Thymus (tissue), 11 donors: ENCODE results near the gene RTN3. TPM values are rescaled to one million over a fixed set of nuclear protein-coding genes. Genes with fewer than 3 reads are reported as not detected.

ENCODE experiments used
- DNase-seq, 9 donors: peaks; one replicate each; pipeline ENCODE4 v3.0.0-alpha.2; 2013; ENCODE audit warnings: low spot score in 9 of 9, low read depth in 6 of 9, missing footprints in 1 of 9
- H3K27ac ChIP-seq, 2 donors: one replicate each; pipeline ENCODE4 v1.5.1; 2013; ENCODE audit warnings: control low read depth in 1 of 2, low read depth in 1 of 2, low read length in 1 of 2, mild to moderate bottlenecking in 1 of 2, moderate library complexity in 1 of 2
- H3K27me3 ChIP-seq, 2 donors: one replicate each; pipeline ENCODE4 v1.5.1; 2013; ENCODE audit warnings: low read length in 1 of 2; ENCODE audit not compliant: control insufficient read depth in 2 of 2, insufficient read depth in 1 of 2
- H3K36me3 ChIP-seq, 2 donors: one replicate each; pipeline ENCODE4 v1.5.1; 2013; ENCODE audit warnings: low read length in 1 of 2, mild to moderate bottlenecking in 1 of 2, moderate library complexity in 1 of 2; ENCODE audit not compliant: control insufficient read depth in 2 of 2, insufficient read depth in 2 of 2
- H3K4me1 ChIP-seq, 2 donors: one replicate each; pipeline ENCODE4 v1.5.1; 2013; ENCODE audit warnings: low read length in 2 of 2; ENCODE audit not compliant: control insufficient read depth in 2 of 2, insufficient read depth in 2 of 2
- H3K4me3 ChIP-seq, 2 donors: one replicate each; pipeline ENCODE4 v1.5.1; 2013; ENCODE audit warnings: low read length in 2 of 2, control low read depth in 1 of 2, mild to moderate bottlenecking in 1 of 2
- H3K9me3 ChIP-seq, 2 donors: one replicate each; pipeline ENCODE4 v1.5.1; 2013; ENCODE audit warnings: low read length in 1 of 2, mild to moderate bottlenecking in 1 of 2; ENCODE audit not compliant: control insufficient read depth in 2 of 2, insufficient read depth in 1 of 2
- WGBS: extraction: QIAGEN DNeasy Blood & Tissue Kit; methylation state at CpG from one replicate; pipeline ENCODE4 v1.1.7; 2013; 5-methylcytosine and 5-hydroxymethylcytosine counted together
- polyA plus RNA-seq: library from polyadenylated mRNA; stranded (reverse); fragments of 200-250 nt; gene quantifications from one replicate; pipeline ENCODE4 v1.2.3, GENCODE V29; 2013
- total RNA-seq: library from RNA; stranded (reverse); fragments of 120-200 nt; gene quantifications from one replicate; pipeline ENCODE4 v1.2.4, GENCODE V29; 2013
- donor health status: healthy.

The RTN3 gene
- total and polyA plus RNA-seq, 2 donors, result 26.0 to 57.7 TPM

DNA sequence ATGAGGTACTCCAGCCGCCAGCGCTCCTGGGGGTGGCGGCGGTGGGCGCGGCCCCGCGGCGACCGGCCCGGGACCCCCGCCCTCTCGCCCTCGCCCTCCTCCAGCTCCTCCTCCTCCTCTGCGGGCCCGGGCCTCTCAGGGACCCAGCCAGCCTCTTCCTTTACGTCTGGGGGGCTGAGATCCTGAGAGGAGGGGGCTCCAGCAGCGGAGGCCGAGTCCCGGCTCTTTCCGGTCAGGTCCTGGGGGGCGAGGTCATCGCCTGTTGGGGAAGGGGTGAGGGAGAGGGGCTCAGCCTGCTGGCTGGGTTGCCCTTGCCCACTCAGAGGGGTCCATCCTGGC lies 83.0 kb downstream of the RTN3 start:
- no peak for DNase-seq
- peaks cover 0 to 1% of the 10 kb centered on the region in 2 donors for H3K27me3 ChIP-seq
- H3K4me1 ChIP-seq, result peaks cover 7 to 20% of the 10 kb centered on the region in 2 donors
- no peak overlapping the region for H3K27ac ChIP-seq
- H3K4me3 ChIP-seq, result no peak overlapping the region
- 97% methylated on average over 23 of the region's 23 CpGs for WGBS
- peaks cover 31 to 38% of the 10 kb centered on the region in 2 donors for H3K36me3 ChIP-seq
- H3K9me3 ChIP-seq, result no peaks in the 10 kb centered on the region

GRCh38 chr11:63764679-63765647 lies 83.7 kb downstream of the RTN3 start:
- Histone ChIP-seq H3K9me3 (no peaks in the 10 kb centered on the region), H3K4me1 (peaks cover 12 to 24% of the 10 kb centered on the region in 2 donors), H3K4me3 (no peak overlapping the region), H3K27me3 (peaks cover 3 to 8% of the 10 kb centered on the region in 2 donors), H3K36me3 (peaks cover 28 to 38% of the 10 kb centered on the region in 2 donors), H3K27ac (no peak overlapping the region)
- 97% methylated on average over 30 of the region's 30 CpGs for WGBS
- no peak for DNase-seq

- 95% methylated on average over 18 of the region's 18 CpGs for WGBS
- peaks cover 22 to 38% of the 10 kb centered on the region in 2 donors for H3K36me3 ChIP-seq
- H3K4me3 ChIP-seq, result no peak overlapping the region
- DNase-seq, result no peak
- H3K27ac ChIP-seq, result no peak overlapping the region
- H3K4me1 ChIP-seq, result peaks cover 13 to 32% of the 10 kb centered on the region in 2 donors
- peaks cover 9 to 16% of the 10 kb centered on the region in 2 donors for H3K27me3 ChIP-seq
- no peaks in the 10 kb centered on the region for H3K9me3 ChIP-seq
Observed at GRCh38 chr11:63765688-63766241, 84.5 kb downstream of the RTN3 start.

- peaks cover 13 to 34% of the 10 kb centered on the region in 2 donors for H3K4me1 ChIP-seq
- no peak for DNase-seq
- WGBS, result 94% methylated on average over 7 of the region's 7 CpGs
- no peak overlapping the region for H3K4me3 ChIP-seq
- peaks cover 13 to 24% of the 10 kb centered on the region in 2 donors for H3K27me3 ChIP-seq
- peaks cover 12 to 31% of the 10 kb centered on the region in 2 donors for H3K36me3 ChIP-seq
- no peaks in the 10 kb centered on the region for H3K9me3 ChIP-seq
- H3K27ac ChIP-seq, result no peak overlapping the region
Observed at GRCh38 chr11:63766531-63767235, 85.4 kb downstream of the RTN3 start.

GRCh38 chr11:63767267-63767564 lies 85.9 kb downstream of the RTN3 start:
- Histone ChIP-seq H3K4me3 (peak overlapping the region; percentile 71 to 96), H3K27me3 (peaks cover 13 to 24% of the 10 kb centered on the region in 2 donors), H3K4me1 (peaks cover 13 to 34% of the 10 kb centered on the region in 2 donors), H3K36me3 (peaks cover 7 to 26% of the 10 kb centered on the region in 2 donors), H3K27ac (peak overlapping the region in 1 of 2 donors; percentile 25), H3K9me3 (no peaks in the 10 kb centered on the region)
- WGBS, result 35% methylated on average over 4 of the region's 4 CpGs
- no peak for DNase-seq

- Histone ChIP-seq H3K27me3 (peaks cover 13 to 27% of the 10 kb centered on the region in 2 donors), H3K4me3 (peak overlapping the region; percentile 71 to 96), H3K27ac (peak overlapping the region; percentile 36 to 44), H3K4me1 (peaks cover 13 to 34% of the 10 kb centered on the region in 2 donors), H3K9me3 (no peaks in the 10 kb centered on the region), H3K36me3 (peaks cover 7 to 21% of the 10 kb centered on the region in 2 donors)
- under 1% methylated on average over 34 of the region's 34 CpGs for WGBS
- DNase-seq, result peak in 6 of 9 donors; percentile 20 to 63 (median 34)
Observed at GRCh38 chr11:63767565-63768236, 86.4 kb downstream of the RTN3 start.

DNA sequence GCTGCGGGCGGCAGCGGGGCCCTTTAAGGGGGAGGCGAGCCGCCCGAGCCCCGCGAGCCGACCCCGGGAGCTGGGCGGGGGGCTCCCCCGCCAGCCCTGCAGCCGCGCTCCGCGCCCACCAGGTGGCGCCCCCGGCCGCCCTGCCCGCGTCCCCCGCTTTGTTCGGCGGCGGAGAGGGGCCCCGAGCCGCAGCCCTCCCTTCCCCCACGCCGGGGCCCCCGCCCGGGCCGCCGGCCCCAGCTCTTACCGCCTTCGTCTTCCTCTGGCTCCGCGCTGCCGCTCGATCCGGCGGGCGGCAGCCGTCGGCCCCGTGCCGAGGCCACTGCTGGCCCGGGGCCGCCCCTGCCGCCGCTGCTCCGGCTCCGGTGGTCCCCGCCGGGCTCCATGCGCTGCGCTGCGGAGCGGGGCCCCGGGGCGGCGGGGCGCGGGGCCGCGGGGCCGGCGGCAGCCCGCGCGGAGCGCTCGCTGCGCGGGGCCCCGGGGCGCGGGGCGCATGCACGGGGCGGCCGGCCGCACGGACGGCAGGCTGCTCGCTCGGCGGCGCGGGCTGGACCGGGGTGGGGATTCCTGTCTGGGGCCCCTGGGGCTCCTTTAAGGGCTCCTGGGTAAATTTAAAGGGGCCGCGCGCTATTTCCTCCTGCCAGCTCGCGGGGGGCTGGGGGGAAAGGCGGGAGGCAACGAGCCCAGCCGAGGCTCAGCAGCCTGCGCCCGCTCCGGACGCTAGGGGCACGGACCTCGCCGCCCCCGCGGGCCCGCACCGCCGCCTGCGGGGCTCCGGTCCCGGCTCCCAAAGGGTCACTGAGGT lies 87.1 kb downstream of the RTN3 start, which contains the start of gene ZFTA:
TSS of gene ZFTA (minus strand) at position 539 of the 805 bp plus-strand sequence. CDS start at position 386, 153 bp downstream.
- Histone ChIP-seq H3K27me3 (peaks cover 13 to 29% of the 10 kb centered on the region in 2 donors), H3K9me3 (no peaks in the 10 kb centered on the region), H3K36me3 (peaks cover 7 to 14% of the 10 kb centered on the region in 2 donors), H3K4me3 (peak within 1 kb of the TSS; percentile 71 to 96), H3K27ac (peak within 1 kb of the TSS; percentile 42 to 44), H3K4me1 (peaks cover 13 to 34% of the 10 kb centered on the region in 2 donors)
- DNase-seq, result peak in 8 of 9 donors; percentile 57 to 85 (median 72)
- WGBS, result under 1% methylated on average over 113 of the region's 113 CpGs
